ENCODE results near the gene TPPP3.

TPPP3 gene

GRCh38 chr16:67406111-67406971, 13.0 kb upstream of the TPPP3 start:
- Histone ChIP-seq H3K36me3 (no peaks in the 10 kb centered on the region), H3K27me3 (ENCODE audit: insufficient read depth, low read depth, severe bottlenecking) (no peaks in the 10 kb centered on the region), H3K9me3 (ENCODE audit: severe bottlenecking) (no peaks in the 10 kb centered on the region), H3K27ac (no peak overlapping the region), H3K4me3 (ENCODE audit: low read depth, low read length) (no peak overlapping the region)
- TF ChIP-seq, protein P1, sequence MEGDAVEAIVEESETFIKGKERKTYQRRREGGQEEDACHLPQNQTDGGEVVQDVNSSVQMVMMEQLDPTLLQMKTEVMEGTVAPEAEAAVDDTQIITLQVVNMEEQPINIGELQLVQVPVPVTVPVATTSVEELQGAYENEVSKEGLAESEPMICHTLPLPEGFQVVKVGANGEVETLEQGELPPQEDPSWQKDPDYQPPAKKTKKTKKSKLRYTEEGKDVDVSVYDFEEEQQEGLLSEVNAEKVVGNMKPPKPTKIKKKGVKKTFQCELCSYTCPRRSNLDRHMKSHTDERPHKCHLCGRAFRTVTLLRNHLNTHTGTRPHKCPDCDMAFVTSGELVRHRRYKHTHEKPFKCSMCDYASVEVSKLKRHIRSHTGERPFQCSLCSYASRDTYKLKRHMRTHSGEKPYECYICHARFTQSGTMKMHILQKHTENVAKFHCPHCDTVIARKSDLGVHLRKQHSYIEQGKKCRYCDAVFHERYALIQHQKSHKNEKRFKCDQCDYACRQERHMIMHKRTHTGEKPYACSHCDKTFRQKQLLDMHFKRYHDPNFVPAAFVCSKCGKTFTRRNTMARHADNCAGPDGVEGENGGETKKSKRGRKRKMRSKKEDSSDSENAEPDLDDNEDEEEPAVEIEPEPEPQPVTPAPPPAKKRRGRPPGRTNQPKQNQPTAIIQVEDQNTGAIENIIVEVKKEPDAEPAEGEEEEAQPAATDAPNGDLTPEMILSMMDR (IDR thresholded peaks at IDR 0.05; ENCODE audit: low read depth, low read length), result no peak
- DNase-seq, result no peak

DNA sequence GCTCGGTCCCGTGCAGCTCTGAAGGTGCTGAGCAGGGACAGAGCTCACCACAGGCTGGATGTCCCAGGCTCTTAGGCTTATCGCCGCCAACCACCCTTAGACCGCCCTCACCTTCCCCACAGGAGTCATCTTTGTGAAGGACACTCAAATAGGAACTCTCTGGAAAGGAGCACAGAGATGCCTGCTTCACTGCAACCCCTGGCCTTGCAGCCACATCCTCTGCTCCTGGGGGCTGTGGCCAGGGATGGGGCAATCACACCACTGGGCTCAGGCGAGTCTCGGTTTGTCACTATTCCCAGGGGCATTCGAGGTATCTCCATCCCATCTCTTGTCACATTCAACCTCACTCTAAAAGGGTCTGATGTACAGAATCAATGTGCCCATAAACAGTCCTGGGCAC, 12.0 kb upstream of the TPPP3 start:
- DNase-seq, result no peak
- Histone ChIP-seq H3K9me3 (ENCODE audit: severe bottlenecking) (no peaks in the 10 kb centered on the region), H3K27me3 (ENCODE audit: insufficient read depth, low read depth, severe bottlenecking) (no peaks in the 10 kb centered on the region), H3K4me3 (ENCODE audit: low read depth, low read length) (no peak overlapping the region), H3K36me3 (no peaks in the 10 kb centered on the region), H3K27ac (no peak overlapping the region)
- TF ChIP-seq, protein P1 (IDR thresholded peaks at IDR 0.05; ENCODE audit: low read depth, low read length), result no peak

GRCh38 chr16:67404740-67405226, 11.5 kb upstream of the TPPP3 start:
- TF ChIP-seq, protein P1 (IDR thresholded peaks at IDR 0.05; ENCODE audit: low read depth, low read length), result no peak
- no peak for DNase-seq
- no peak overlapping the region for H3K27ac ChIP-seq
- H3K36me3 ChIP-seq, result no peaks in the 10 kb centered on the region
- no peaks in the 10 kb centered on the region for H3K9me3 ChIP-seq (ENCODE audit: severe bottlenecking)
- H3K4me3 ChIP-seq (ENCODE audit: low read depth, low read length), result no peak overlapping the region
- no peaks in the 10 kb centered on the region for H3K27me3 ChIP-seq (ENCODE audit: insufficient read depth, low read depth, severe bottlenecking)

- DNase-seq, result no peak
- no peak overlapping the region for H3K27ac ChIP-seq
- H3K36me3 ChIP-seq, result no peaks in the 10 kb centered on the region
- no peaks in the 10 kb centered on the region for H3K27me3 ChIP-seq (ENCODE audit: insufficient read depth, low read depth, severe bottlenecking)
- no peak overlapping the region for H3K4me3 ChIP-seq (ENCODE audit: low read depth, low read length)
- TF ChIP-seq, protein P1 (IDR thresholded peaks at IDR 0.05; ENCODE audit: low read depth, low read length), result no peak
- H3K9me3 ChIP-seq (ENCODE audit: severe bottlenecking), result no peaks in the 10 kb centered on the region
These were observed 10.8 kb upstream of the TPPP3 start for GRCh38 chr16:67403976-67404555.

DNA sequence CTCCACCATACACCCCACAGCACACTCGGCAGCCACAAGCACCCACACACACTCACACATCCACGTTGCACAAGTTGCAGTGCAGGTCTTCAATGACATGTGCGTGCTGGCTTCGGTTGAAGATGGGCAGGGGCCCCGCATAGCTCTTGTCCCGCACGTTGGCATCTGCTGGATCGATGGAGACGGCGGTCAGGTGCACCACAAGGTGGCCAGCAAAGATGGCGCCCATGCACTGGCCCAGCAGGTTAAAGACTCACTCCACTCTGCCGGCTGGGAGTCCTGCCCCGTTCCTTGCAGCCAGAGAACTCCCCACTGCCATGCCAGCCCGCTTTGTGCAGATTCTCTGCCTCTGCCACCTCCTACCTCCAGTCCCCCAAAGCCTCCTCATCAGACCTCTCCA, 7.6 kb upstream of the TPPP3 start:
- Histone ChIP-seq H3K36me3 (no peaks in the 10 kb centered on the region), H3K27me3 (ENCODE audit: insufficient read depth, low read depth, severe bottlenecking) (no peaks in the 10 kb centered on the region), H3K4me3 (ENCODE audit: low read depth, low read length) (no peak overlapping the region), H3K27ac (no peak overlapping the region), H3K9me3 (ENCODE audit: severe bottlenecking) (no peaks in the 10 kb centered on the region)
- no peak for DNase-seq
- TF ChIP-seq, protein P1 (IDR thresholded peaks at IDR 0.05; ENCODE audit: low read depth, low read length), result no peak
